Suprapubic skin (tissue), 4 donors: ENCODE data around the gene VGF. TPM values are rescaled to one million over a fixed set of nuclear protein-coding genes. Genes with fewer than 3 reads are reported as not detected.

ENCODE experiments used
- DNase-seq, 2 donors: peaks; one replicate each; pipeline ENCODE4 v3.0.0-alpha.2; 2019; ENCODE audit warnings: low spot score in 2 of 2
- H3K27ac ChIP-seq: fragments of 200-600 bp; sonication (generic); one replicate; pipeline ENCODE4 v1.5.1; 2019
- H3K27me3 ChIP-seq: fragments of 200-600 bp; sonication (generic); one replicate; pipeline ENCODE4 v1.5.1; 2019
- H3K36me3 ChIP-seq: fragments of 200-600 bp; sonication (generic); one replicate; pipeline ENCODE4 v1.5.1; 2019
- H3K4me1 ChIP-seq: fragments of 200-600 bp; sonication (generic); one replicate; pipeline ENCODE4 v1.5.1; 2019
- H3K4me3 ChIP-seq: fragments of 200-600 bp; sonication (generic); one replicate; pipeline ENCODE4 v1.5.1; 2019; ENCODE audit warnings: mild to moderate bottlenecking
- H3K9me3 ChIP-seq: fragments of 200-600 bp; sonication (generic); one replicate; pipeline ENCODE4 v1.5.1; 2019
- EP300 ChIP-seq: sonication (generic); formaldehyde crosslinking; IDR thresholded peaks from one replicate; pipeline ENCODE4 v1.6.1; 2017; ENCODE audit warnings: antibody characterized with exemption
- POLR2A ChIP-seq, 2 donors: fragments of 450-650 bp; IDR thresholded peaks; one replicate each; pipeline ENCODE4 v1.6.1; 2017; ENCODE audit warnings: antibody characterized with exemption in 2 of 2, mild to moderate bottlenecking in 2 of 2, moderate library complexity in 2 of 2
- POLR2AphosphoS5 ChIP-seq, 3 donors: sonication (generic); formaldehyde crosslinking; IDR thresholded peaks; one replicate each; pipeline ENCODE4 v1.6.1; 2017; ENCODE audit warnings: antibody characterized with exemption in 3 of 3
- WGBS: methylation state at CpG from one replicate; pipeline ENCODE4 v1.1.5; 2018; 5-methylcytosine and 5-hydroxymethylcytosine counted together
- total RNA-seq, 4 donors: library from RNA; depleted of rRNA; stranded (reverse); fragments of >200 nt; gene quantifications; one replicate each; pipeline ENCODE4 v1.1.0, GENCODE V29; 2016
- TF ChIP-seq, protein P1 (sequence below), 2 donors: fragments of 200-600 bp in 1 of 2; fragments of 450-650 bp in 1 of 2; sonication (generic) in 1 of 2; IDR thresholded peaks; one replicate each; pipeline ENCODE4 v1.5.1; 2016 to 2019; ENCODE audit warnings: antibody characterized with exemption in 2 of 2, mild to moderate bottlenecking in 1 of 2, moderate library complexity in 1 of 2

Gene VGF
- total RNA-seq, 4 donors from 2014 or later = 0.38 to 0.99 (median 0.59) TPM; not detected in 1

DNA sequence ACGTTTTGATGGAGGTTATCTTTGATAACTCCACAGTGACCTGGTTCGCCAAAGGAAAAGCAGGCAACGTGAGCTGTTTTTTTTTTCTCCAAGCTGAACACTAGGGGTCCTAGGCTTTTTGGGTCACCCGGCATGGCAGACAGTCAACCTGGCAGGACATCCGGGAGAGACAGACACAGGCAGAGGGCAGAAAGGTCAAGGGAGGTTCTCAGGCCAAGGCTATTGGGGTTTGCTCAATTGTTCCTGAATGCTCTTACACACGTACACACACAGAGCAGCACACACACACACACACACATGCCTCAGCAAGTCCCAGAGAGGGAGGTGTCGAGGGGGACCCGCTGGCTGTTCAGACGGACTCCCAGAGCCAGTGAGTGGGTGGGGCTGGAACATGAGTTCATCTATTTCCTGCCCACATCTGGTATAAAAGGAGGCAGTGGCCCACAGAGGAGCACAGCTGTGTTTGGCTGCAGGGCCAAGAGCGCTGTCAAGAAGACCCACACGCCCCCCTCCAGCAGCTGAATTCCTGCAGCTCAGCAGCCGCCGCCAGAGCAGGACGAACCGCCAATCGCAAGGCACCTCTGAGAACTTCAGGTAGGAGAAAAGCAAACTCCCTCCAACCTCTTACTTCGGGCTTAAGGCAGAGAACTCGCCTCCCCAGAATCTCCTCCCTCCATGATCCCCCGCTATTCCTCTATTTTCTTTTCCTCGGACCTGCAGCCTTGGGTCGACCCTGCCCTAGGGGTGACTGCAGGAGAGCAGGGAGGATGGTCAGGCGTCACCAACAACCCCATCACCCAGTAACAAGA, 38.5 kb downstream of the VGF start, which contains the start of gene SERPINE1:
Gene SERPINE1 (plus strand): TSS at position 454 of the 809 bp plus-strand sequence. CDS start 1,290 bp downstream, outside the sequence.
- WGBS = 6% methylated on average over 16 of the region's 22 CpGs
- TF ChIP-seq, protein P1, sequence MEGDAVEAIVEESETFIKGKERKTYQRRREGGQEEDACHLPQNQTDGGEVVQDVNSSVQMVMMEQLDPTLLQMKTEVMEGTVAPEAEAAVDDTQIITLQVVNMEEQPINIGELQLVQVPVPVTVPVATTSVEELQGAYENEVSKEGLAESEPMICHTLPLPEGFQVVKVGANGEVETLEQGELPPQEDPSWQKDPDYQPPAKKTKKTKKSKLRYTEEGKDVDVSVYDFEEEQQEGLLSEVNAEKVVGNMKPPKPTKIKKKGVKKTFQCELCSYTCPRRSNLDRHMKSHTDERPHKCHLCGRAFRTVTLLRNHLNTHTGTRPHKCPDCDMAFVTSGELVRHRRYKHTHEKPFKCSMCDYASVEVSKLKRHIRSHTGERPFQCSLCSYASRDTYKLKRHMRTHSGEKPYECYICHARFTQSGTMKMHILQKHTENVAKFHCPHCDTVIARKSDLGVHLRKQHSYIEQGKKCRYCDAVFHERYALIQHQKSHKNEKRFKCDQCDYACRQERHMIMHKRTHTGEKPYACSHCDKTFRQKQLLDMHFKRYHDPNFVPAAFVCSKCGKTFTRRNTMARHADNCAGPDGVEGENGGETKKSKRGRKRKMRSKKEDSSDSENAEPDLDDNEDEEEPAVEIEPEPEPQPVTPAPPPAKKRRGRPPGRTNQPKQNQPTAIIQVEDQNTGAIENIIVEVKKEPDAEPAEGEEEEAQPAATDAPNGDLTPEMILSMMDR (IDR thresholded peaks at IDR 0.05) = peak in 1 of 2 donors; percentile 16
- TF ChIP-seq POLR2AphosphoS5 (IDR thresholded peaks at IDR 0.05) (peak in 1 of 3 donors; percentile 84), POLR2A (IDR thresholded peaks at IDR 0.05) (peak in 1 of 2 donors; percentile 69), EP300 (no peak)
- H3K36me3 ChIP-seq = peaks cover 2% of the 10 kb centered on the region
- peak within 1 kb of the TSS; percentile 32 for H3K27ac ChIP-seq
- no peaks in the 10 kb centered on the region for H3K9me3 ChIP-seq
- H3K4me3 ChIP-seq = peak within 1 kb of the TSS; percentile 19
- DNase-seq = peak; percentile 94 to 96
- no peaks in the 10 kb centered on the region for H3K27me3 ChIP-seq
- peaks cover 58% of the 10 kb centered on the region for H3K4me1 ChIP-seq

DNA sequence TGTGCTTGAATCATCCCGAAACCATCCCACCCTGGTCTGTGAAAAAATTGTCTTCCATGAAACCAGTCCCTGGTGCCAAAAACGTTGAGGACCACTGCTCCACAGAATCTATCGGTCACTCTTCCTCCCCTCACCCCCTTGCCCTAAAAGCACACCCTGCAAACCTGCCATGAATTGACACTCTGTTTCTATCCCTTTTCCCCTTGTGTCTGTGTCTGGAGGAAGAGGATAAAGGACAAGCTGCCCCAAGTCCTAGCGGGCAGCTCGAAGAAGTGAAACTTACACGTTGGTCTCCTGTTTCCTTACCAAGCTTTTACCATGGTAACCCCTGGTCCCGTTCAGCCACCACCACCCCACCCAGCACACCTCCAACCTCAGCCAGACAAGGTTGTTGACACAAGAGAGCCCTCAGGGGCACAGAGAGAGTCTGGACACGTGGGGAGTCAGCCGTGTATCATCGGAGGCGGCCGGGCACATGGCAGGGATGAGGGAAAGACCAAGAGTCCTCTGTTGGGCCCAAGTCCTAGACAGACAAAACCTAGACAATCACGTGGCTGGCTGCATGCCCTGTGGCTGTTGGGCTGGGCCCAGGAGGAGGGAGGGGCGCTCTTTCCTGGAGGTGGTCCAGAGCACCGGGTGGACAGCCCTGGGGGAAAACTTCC, 39.2 kb downstream of the VGF start:
- peak overlapping the region; percentile 19 for H3K4me3 ChIP-seq

DNA sequence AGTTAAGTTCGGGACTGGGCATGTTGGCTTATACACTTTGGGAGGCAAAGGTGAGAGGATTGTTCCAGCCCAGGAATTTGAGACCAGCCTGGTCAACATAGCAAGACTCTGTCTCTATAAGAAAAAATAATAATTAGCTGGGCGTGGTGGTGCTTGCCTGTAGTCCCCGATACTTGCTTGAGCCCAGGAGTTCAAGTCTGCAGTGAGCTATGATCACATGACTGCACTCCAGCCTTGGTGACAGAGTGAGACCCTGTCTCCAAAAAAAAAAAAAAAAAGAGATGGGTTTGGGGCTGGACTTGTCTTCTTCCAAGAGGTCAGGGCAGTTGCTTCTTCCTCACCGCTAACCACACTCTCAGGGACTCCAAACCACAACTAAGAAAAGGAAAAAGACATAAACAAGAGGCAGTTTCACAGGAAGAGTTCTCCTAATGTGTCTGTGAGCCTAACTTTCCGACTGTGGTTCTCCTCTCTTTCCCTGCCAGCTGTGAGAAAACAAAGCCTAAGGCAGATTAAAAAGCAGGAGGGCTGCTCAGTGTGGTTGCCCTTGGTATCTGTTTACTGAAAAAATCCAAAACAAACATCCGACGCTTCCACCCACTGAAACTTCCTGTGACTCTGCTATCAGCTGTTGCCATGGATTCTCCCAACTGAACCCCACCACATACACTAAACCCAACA, 40.9 kb downstream of the VGF start:
- H3K27ac ChIP-seq = peak overlapping the region; percentile 56
- H3K36me3 ChIP-seq = no peaks in the 10 kb centered on the region
- H3K27me3 ChIP-seq = no peaks in the 10 kb centered on the region
- 27% methylated on average over 7 of the region's 7 CpGs for WGBS
- DNase-seq = no peak
- H3K4me3 ChIP-seq = no peak overlapping the region
- H3K9me3 ChIP-seq = no peaks in the 10 kb centered on the region
- TF ChIP-seq POLR2A (IDR thresholded peaks at IDR 0.05) = no peak
- TF ChIP-seq, protein P1 (IDR thresholded peaks at IDR 0.05) = no peak
- peaks cover 63% of the 10 kb centered on the region for H3K4me1 ChIP-seq

More for the DNA sequence above, 39.2 kb downstream of the VGF start:
- WGBS = 28% methylated on average over 15 of the region's 15 CpGs
- no peaks in the 10 kb centered on the region for H3K36me3 ChIP-seq
- H3K9me3 ChIP-seq = no peaks in the 10 kb centered on the region
- TF ChIP-seq POLR2AphosphoS5 (IDR thresholded peaks at IDR 0.05) (no peak), EP300 (no peak), POLR2A (IDR thresholded peaks at IDR 0.05) (no peak)
- TF ChIP-seq, protein P1 (IDR thresholded peaks at IDR 0.05) = no peak
- H3K4me1 ChIP-seq = peaks cover 63% of the 10 kb centered on the region
- H3K27me3 ChIP-seq = no peaks in the 10 kb centered on the region
- peak; percentile 82 for DNase-seq
- H3K27ac ChIP-seq = peak overlapping the region; percentile 32

DNA sequence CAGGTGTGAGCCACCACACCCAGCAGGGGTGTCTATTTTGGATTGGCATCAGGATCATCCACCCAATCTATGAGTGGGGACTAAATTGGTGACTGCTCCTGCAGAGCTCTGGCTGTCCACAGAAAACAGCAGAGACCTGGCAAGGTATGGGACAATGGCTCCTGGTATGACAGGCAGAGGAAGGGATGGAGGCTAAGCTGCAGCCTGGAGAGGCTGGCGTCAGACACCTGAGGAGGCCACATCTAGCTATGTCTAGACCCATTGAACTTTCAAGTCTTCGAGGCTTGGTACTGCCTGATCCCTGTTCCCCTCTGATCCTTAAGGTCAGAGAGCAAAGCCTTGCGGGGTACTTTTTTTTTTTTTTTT, 41.7 kb downstream of the VGF start:
- Histone ChIP-seq H3K4me1 (peaks cover 63% of the 10 kb centered on the region), H3K36me3 (no peaks in the 10 kb centered on the region), H3K27ac (no peak overlapping the region), H3K9me3 (no peaks in the 10 kb centered on the region), H3K27me3 (no peaks in the 10 kb centered on the region), H3K4me3 (no peak overlapping the region)
- TF ChIP-seq POLR2A (IDR thresholded peaks at IDR 0.05) (no peak), POLR2AphosphoS5 (IDR thresholded peaks at IDR 0.05) (no peak), EP300 (no peak)
- TF ChIP-seq, protein P1 (IDR thresholded peaks at IDR 0.05) = no peak
- WGBS = 75% methylated on average over 3 of the region's 3 CpGs
- no peak for DNase-seq
